K562 (cell line): ENCODE results near the gene MATCAP1. TPM values are rescaled to one million over a fixed set of nuclear protein-coding genes. Genes with fewer than 3 reads are reported as not detected.

Experiments used
- ATAC-seq: fragments of 200-7000 bp; cut with Tn5 transposase; 3 replicates; pipeline ENCODE4 v1.9.1; 2020; ENCODE audit warnings: moderate library complexity
- BruUV-seq: library from RNA; stranded (reverse); fragments of 400-500 nt; replicated peaks from 2 replicates; lab custom pipeline; 2021; lab: Mats Ljungman, UMichigan
- CTCF ChIA-PET: fragments of 300-600 bp; formaldehyde crosslinking; extraction: SDS; loops from one replicate; lab custom pipeline; 2021; ENCODE audit warnings: low intra/inter-chr PET ratio; lab: Yijun Ruan, JAX
- POLR2A ChIA-PET: fragments of 300-600, 350-650 bp; sonication (Branson Sonifier 250); formaldehyde crosslinking; extraction: SDS; loops from one replicate; lab custom pipeline; 2021; ENCODE audit warnings: antibody characterized with exemption, inconsistent platforms; lab: Yijun Ruan, JAX
- DNase-seq, 4 experiments: peaks; one replicate each; pipeline versions ENCODE4 v3.0.0 to v3.0.0-alpha.2; 2011 to 2018; ENCODE audit warnings: low spot score in 3 of 4, mixed read lengths in 3 of 4; ENCODE audit errors: extremely low read depth in 1 of 4
- FAIRE-seq: peaks from 2 replicates; lab custom pipeline; 2011; peaks lifted over from hg19 to GRCh38; lab: Jason Lieb, UNC
- H2AFZ ChIP-seq: 2 replicates; pipeline ENCODE4 v1.6.0; 2011; ENCODE audit warnings: low read depth, low read length, control low read depth, inconsistent platforms
- H3K27ac ChIP-seq: fragments of 200-600 bp; 3 replicates; pipeline ENCODE4 v1.8.0; 2011; ENCODE audit warnings: low read depth, mild to moderate bottlenecking, control low read depth, inconsistent platforms, low read length, moderate library complexity, mixed read lengths; ENCODE audit errors: extremely low read depth
- H3K27me3 ChIP-seq, 2 experiments: fragments of 300-600 bp in 1 of 2; 2 replicates in 1 of 2; 3 replicates in 1 of 2; pipeline versions ENCODE4 v1.6.0 to v1.8.0; 2011; ENCODE audit warnings: inconsistent platforms in 2 of 2, low read length in 2 of 2, mild to moderate bottlenecking in 1 of 2, mixed read lengths in 1 of 2, moderate library complexity in 1 of 2; ENCODE audit not compliant: control insufficient read depth in 2 of 2, insufficient read depth in 2 of 2
- H3K36me3 ChIP-seq: fragments of 300-600 bp; 3 replicates; pipeline ENCODE4 v1.8.0; 2011; ENCODE audit warnings: mild to moderate bottlenecking, low read length, inconsistent platforms; ENCODE audit not compliant: control insufficient read depth, insufficient read depth
- H3K4me1 ChIP-seq, 2 experiments: fragments of 200-600 bp in 1 of 2; replicated peaks in 1 of 2; 2 replicates in 1 of 2; 3 replicates in 1 of 2; pipeline versions ENCODE4 v1.5.1 to v1.8.0; 2011; ENCODE audit warnings: inconsistent platforms in 2 of 2, low read length in 2 of 2, mild to moderate bottlenecking in 1 of 2, mixed read lengths in 1 of 2, moderate library complexity in 1 of 2; ENCODE audit not compliant: control insufficient read depth in 2 of 2, insufficient read depth in 2 of 2
- H3K4me2 ChIP-seq: 2 replicates; pipeline ENCODE4 v1.6.1; 2011; ENCODE audit warnings: low read length, control low read depth, inconsistent platforms, mixed read lengths; ENCODE audit not compliant: insufficient read depth
- H3K4me3 ChIP-seq: fragments of 200-600 bp; sonication (generic), shearing (Covaris generic); 2 replicates; pipeline ENCODE4 v1.5.1; 2016; ENCODE audit warnings: control low read depth, inconsistent platforms
- H3K79me2 ChIP-seq: fragments of 200-600 bp; 3 replicates; pipeline ENCODE4 v1.8.0; 2011; ENCODE audit warnings: low read length, inconsistent platforms; ENCODE audit not compliant: control insufficient read depth, insufficient read depth
- H3K9ac ChIP-seq, 2 experiments: 2 replicates each; pipeline versions ENCODE4 v1.6.0 to v1.6.1; 2011; ENCODE audit warnings: low read depth in 2 of 2, low read length in 2 of 2, control low read depth in 1 of 2, inconsistent platforms in 1 of 2, mild to moderate bottlenecking in 1 of 2, mixed read lengths in 1 of 2; ENCODE audit not compliant: insufficient read depth in 1 of 2
- H3K9me1 ChIP-seq: one replicate; pipeline ENCODE4 v1.6.0; 2011; ENCODE audit warnings: inconsistent platforms, mild to moderate bottlenecking, low read length, moderate library complexity; ENCODE audit not compliant: control insufficient read depth, insufficient read depth
- H3K9me3 ChIP-seq: replicated peaks from 2 replicates; pipeline ENCODE4 v1.5.1; 2011; ENCODE audit warnings: low read depth, low read length, inconsistent platforms; ENCODE audit not compliant: control insufficient read depth, insufficient read depth
- H4K20me1 ChIP-seq: replicated peaks from 2 replicates; pipeline ENCODE4 v1.6.1; 2011; ENCODE audit warnings: low read length, inconsistent platforms, mixed read lengths; ENCODE audit not compliant: control insufficient read depth, insufficient read depth
- FOXP4 ChIP-seq: sonication (generic); formaldehyde crosslinking; IDR thresholded peaks from 2 replicates; pipeline ENCODE4 v1.8.0; 2022; ENCODE audit warnings: mild to moderate bottlenecking, missing genetic modification reagents, borderline replicate concordance
- HDAC1 ChIP-seq, 2 experiments: fragments of 450-650 bp; IDR thresholded peaks; 2 replicates each; pipeline ENCODE4 v1.6.1; 2016 to 2017; ENCODE audit warnings: inconsistent platforms in 1 of 2, mild to moderate bottlenecking in 1 of 2, moderate library complexity in 1 of 2
- POLR2G ChIP-seq: fragments of 200-400 bp; formaldehyde crosslinking; IDR thresholded peaks from 2 replicates; pipeline ENCODE4 v1.6.1; 2017; ENCODE audit warnings: low read depth, mild to moderate bottlenecking, antibody characterized with exemption, low read length, moderate library complexity
- WGBS: fragments of 100-300 bp; shearing (Covaris generic); methylation state at CpG from one replicate; pipeline ENCODE4 v1.1.6; 2016; ENCODE audit warnings: low coverage, mixed read lengths; ENCODE audit not compliant: insufficient coverage; ENCODE audit errors: missing lambda C conversion rate; 5-methylcytosine and 5-hydroxymethylcytosine counted together
- in situ Hi-C: fragments of 300-500 bp; cut with MboI; formaldehyde crosslinking; loops from 4 replicates; pipeline ENCODE4 v1.15.0; 2018; ENCODE audit warnings: inconsistent platforms, mixed read lengths
- intact Hi-C: fragments of 100-400 bp; cut with micrococcal nuclease; formaldehyde crosslinking; loops from 2 replicates; pipeline ENCODE4 v1.14.2; 2022
- polyA plus RNA-seq, 8 experiments: library from polyadenylated mRNA; depleted of rRNA in 4 of 8; stranded (reverse) in 5 of 8; unstranded in 3 of 8; fragments of >200 nt; fragmentation: Nextera tagmentation in 2 of 8; fragmentation: Illumina TruSeq in 1 of 8; extraction: Ambion mirVana in 2 of 8; extraction: Trizol in 1 of 8; gene quantifications; 2 replicates each; pipeline versions ENCODE4 v1.2.1 to v1.2.3, GENCODE V29; 2011 to 2014; ENCODE audit warnings: inconsistent platforms in 1 of 8, missing spikeins in 1 of 8
- total RNA-seq, 7 experiments: library from RNA; depleted of rRNA in 6 of 7; stranded (reverse); fragments of >200 nt in 6 of 7; fragmentation: Illumina TruSeq in 2 of 7; extraction: Trizol in 2 of 7; gene quantifications; 2 replicates each; pipeline versions ENCODE4 v1.2.1 to v1.2.3, GENCODE V29; 2011 to 2021; ENCODE audit warnings: low replicate concordance in 1 of 7

The MATCAP1 gene
- total and polyA plus RNA-seq, 9 of the 15 experiments (the other 6 are each of a cell fraction or from before 2014, with no cell fraction given), result 3.4 to 20.5 (median 10.3) TPM

- BruUV-seq, result no TSS peak
- Histone ChIP-seq H3K4me3 (no peak overlapping the region), H3K36me3 (peaks cover 97% of the 10 kb centered on the region), H3K9ac (no peak overlapping the region), H2AFZ (no peak overlapping the region), H3K4me2 (no peak overlapping the region), H3K4me1 (no peaks in the 10 kb centered on the region), H3K9me3 (no peaks in the 10 kb centered on the region), H4K20me1 (no peaks in the 10 kb centered on the region), H3K27ac (no peak overlapping the region), H3K79me2 (no peaks in the 10 kb centered on the region), H3K9me1 (no peaks in the 10 kb centered on the region), H3K27me3 (no peaks in the 10 kb centered on the region)
- intact Hi-C loops, result no loop called here
- WGBS, result 92% methylated on average over 9 of the region's 9 CpGs
- CTCF ChIA-PET, result no interaction called here
- no peak for TF ChIP-seq FOXP4 (CRISPR knock-in tag)
- TF ChIP-seq POLR2G, result peak; percentile 39
- no peak for TF ChIP-seq HDAC1 (IDR thresholded peaks at IDR 0.05)
- FAIRE-seq, result no peak
- no peak for ATAC-seq
- in situ Hi-C loops, result no loop called here
- DNase-seq, result no peak
- POLR2A ChIA-PET, result interaction anchor here (0.6 kb wide), 1 partner anchor 9 kb away, joined by 6 read pairs; no protein-coding TSS in a partner anchor
Observed at GRCh38 chr16:67142342-67142741, 41.4 kb downstream of the MATCAP1 start.
